Measurements from ENCODE around the gene ADAMTS15. TPM values are rescaled to one million over a fixed set of nuclear protein-coding genes. Genes with fewer than 3 reads are reported as not detected.

The ADAMTS15 gene
- total RNA-seq, 2 experiments from 2014 or later = not detected

DNA sequence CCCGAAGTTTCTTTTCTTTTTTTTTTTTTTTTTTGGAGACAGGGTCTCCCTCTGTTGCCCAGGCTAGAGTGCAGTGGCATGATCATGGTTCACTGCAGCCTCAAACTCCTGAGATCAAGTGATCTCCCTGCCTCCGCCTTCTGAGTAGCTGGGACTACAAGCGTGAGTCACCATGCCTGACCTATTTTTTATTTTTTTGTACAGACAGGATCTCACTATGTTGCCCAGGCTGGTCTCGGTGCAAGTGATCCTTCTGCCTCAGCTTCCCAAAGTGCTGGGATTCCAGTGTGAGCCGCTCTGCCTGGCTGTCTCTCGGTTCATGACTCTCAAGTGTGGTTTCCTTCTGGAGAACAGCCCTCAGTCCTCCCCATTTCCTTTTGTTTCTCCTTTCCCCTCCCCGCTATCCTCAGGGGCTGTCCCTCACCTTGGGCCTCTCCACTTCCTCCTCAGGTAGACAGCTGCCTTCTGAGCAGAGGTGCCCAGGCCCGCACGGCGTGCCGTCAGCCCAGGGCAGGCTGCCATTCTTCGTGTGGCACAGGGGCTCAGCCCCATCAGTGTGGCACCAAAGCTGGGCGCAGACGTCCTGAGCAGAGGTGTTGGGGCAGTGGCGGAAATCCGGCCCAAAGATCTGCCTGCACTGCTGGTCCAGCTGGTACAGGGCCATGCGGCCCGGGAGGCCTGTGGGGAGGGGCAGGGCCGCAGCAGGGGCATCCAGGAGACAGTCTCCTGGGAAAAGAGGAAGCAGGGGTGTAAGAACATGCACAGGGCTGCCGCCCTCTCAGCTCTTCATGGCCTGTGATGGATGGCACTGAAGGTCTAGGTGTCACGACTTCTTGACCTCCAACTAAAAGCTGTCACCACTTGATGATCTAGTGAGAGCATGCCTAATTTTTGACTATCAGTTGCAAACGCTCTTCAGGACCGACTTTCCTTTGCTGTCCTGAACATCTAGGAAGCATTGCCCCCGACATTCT lies 34.1 kb upstream of the ADAMTS15 start:
- Histone ChIP-seq H3K4me2 (ENCODE audit: low read length) (no peak overlapping the region), H4K20me1 (ENCODE audit: insufficient read depth, low read length) (no peaks in the 10 kb centered on the region), H3K79me2 (ENCODE audit: insufficient read depth, low read depth, low read length) (no peaks in the 10 kb centered on the region), H3K4me3 (ENCODE audit: low read depth, low read length, poor library complexity, severe bottlenecking) (no peak overlapping the region), H2AFZ (ENCODE audit: low read length) (no peak overlapping the region), H3K4me1 (ENCODE audit: insufficient read depth, low read length, poor library complexity, severe bottlenecking) (no peaks in the 10 kb centered on the region), H3K9me2 (ENCODE audit: insufficient read depth, low read length) (no peaks in the 10 kb centered on the region), H3K9me3 (ENCODE audit: low read length) (no peaks in the 10 kb centered on the region), H3K36me3 (ENCODE audit: insufficient read depth, low read length) (no peaks in the 10 kb centered on the region), H3K27ac (ENCODE audit: low read depth, low read length, poor library complexity, severe bottlenecking) (no peak overlapping the region)
- no TSS peak for BruUV-seq (replicated peaks)
- ChIA-PET CTCF (ENCODE audit: unreplicated experiment) (no interaction called here), POLR2A (no interaction called here)
- DNase-seq (ENCODE audit: low spot score) = no peak
- intact Hi-C loops (cut with micrococcal nuclease; ENCODE audit: unreplicated experiment) = no loop called here
- TF ChIP-seq EZH2phosphoT487 (IDR thresholded peaks at IDR 0.05; ENCODE audit: borderline replicate concordance, low read depth, low read length) (no peak), CTCF (conservative IDR thresholded peaks at IDR 0.05; ENCODE audit: low read length) (no peak)

DNA sequence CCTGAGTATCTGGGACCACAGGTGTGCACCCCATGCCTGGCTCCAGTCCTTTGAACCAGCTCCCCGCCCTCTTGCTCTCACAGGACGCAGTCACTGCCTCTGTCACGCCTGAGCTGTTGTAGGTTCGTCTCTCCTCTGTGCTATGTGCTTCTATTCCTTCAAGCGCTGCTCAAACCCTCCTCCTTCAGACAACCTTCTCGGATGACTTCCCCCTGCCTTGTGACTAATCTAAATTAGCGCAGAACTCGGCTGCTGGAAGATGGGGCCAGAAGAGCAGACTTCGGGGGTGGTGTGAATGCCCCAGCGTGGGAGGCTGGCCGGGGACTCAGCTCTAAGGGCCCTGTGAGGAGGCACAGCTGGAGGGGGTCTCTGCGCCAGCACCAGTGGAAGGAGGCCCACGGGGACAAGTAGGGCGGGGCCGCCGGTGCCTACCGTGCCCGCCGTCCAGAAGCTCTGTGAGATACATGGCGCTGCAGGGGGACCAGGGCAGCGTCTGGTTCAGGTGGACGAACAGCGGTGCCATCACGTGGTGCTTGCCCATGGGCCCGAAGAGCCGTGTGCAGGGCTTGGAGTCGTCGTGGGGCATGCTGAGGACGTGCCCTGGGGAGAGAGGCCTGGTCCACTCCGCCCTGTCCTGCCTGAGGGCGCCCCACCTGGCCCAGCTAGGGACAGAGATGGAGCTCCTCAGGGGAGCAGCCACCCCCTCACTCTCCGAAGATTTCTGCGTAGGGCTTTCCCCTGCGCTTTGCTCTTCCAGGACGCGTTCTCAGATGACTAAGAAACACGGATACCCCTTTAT lies 32.5 kb upstream of the ADAMTS15 start:
- Histone ChIP-seq H2AFZ (ENCODE audit: low read length) (no peak overlapping the region), H3K4me2 (ENCODE audit: low read length) (no peak overlapping the region), H3K4me3 (ENCODE audit: low read depth, low read length, poor library complexity, severe bottlenecking) (no peak overlapping the region), H3K36me3 (ENCODE audit: insufficient read depth, low read length) (no peaks in the 10 kb centered on the region), H3K79me2 (ENCODE audit: insufficient read depth, low read depth, low read length) (no peaks in the 10 kb centered on the region), H3K9me3 (ENCODE audit: low read length) (no peaks in the 10 kb centered on the region), H3K9me2 (ENCODE audit: insufficient read depth, low read length) (no peaks in the 10 kb centered on the region), H3K4me1 (ENCODE audit: insufficient read depth, low read length, poor library complexity, severe bottlenecking) (no peaks in the 10 kb centered on the region), H3K27ac (ENCODE audit: low read depth, low read length, poor library complexity, severe bottlenecking) (no peak overlapping the region), H4K20me1 (ENCODE audit: insufficient read depth, low read length) (no peaks in the 10 kb centered on the region)
- TF ChIP-seq CTCF (conservative IDR thresholded peaks at IDR 0.05; ENCODE audit: low read length) = no peak
- TF ChIP-seq EZH2phosphoT487 (IDR thresholded peaks at IDR 0.05; ENCODE audit: borderline replicate concordance, low read depth, low read length) = no peak
- ChIA-PET CTCF (ENCODE audit: unreplicated experiment) (no interaction called here), POLR2A (no interaction called here)
- DNase-seq (ENCODE audit: low spot score) = no peak
- no TSS peak for BruUV-seq (replicated peaks)
- intact Hi-C loops (cut with micrococcal nuclease; ENCODE audit: unreplicated experiment) = no loop called here
